ENCODE results near the gene ARGLU1.

GRCh38 chr13:106550570-106551135 lies 17.3 kb downstream of the ARGLU1 start:
- TF ChIP-seq CTCF (IDR thresholded peaks at IDR 0.05) (no peak), ZFX (IDR thresholded peaks at IDR 0.05; ENCODE audit: borderline replicate concordance) (no peak)

Measured in 22Rv1 (cell line).